GM23248 (cell line): ENCODE data around the gene CHCHD3.

Experiments
- EZH2 ChIP-seq: fragments of 200-600 bp; sonication (generic); IDR thresholded peaks from 2 replicates; pipeline ENCODE4 v1.6.1; 2018; ENCODE audit warnings: antibody characterized with exemption, mild to moderate bottlenecking; ENCODE audit not compliant: insufficient read depth, poor library complexity, severe bottlenecking
- EZH2phosphoT487 ChIP-seq: fragments of 200-600 bp; sonication (generic); IDR thresholded peaks from 2 replicates; pipeline ENCODE4 v1.6.1; 2018; ENCODE audit warnings: antibody characterized with exemption, moderate library complexity, mild to moderate bottlenecking, low read depth; ENCODE audit not compliant: insufficient read depth

DNA sequence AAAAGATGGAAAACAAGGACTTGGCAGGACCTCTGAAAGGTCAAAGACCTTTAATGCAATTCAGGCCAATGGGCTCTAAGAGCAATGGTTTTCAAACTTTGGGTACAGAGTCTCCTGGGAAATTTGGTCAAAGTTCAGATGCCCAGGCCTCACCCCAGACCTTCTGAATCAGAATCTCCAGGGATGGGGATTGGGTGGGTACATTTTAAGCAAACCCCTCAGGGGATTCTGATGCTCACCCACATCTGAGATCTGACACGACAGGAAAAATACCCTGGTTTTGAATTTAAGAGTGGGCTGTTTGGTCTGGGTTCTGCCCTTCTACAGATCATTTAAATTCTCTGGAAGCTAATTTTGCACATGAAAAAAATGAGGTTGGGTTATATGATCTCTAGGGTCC lies 290.9 kb downstream of the CHCHD3 start:
- TF ChIP-seq EZH2 (no peak), EZH2phosphoT487 (no peak)
